Measurements from ENCODE around the gene CUL5.
A peak's percentile ranks its signal among the peaks of the same experiment; 100 is the strongest.
"Not testable (repeated sequence)": the region's sequence is repeated elsewhere in the genome, so short reads cannot be mapped to it uniquely, and the experiment has no call there.

The CUL5 gene

GRCh38 chr11:108117746-108118371 lies 109.2 kb downstream of the CUL5 start:
- H3K27me3 ChIP-seq (ENCODE audit: control insufficient read depth, low read length) = no peaks in the 10 kb centered on the region
- H3K79me2 ChIP-seq (ENCODE audit: control insufficient read depth, low read length) = peaks cover 14% of the 10 kb centered on the region
- H4K20me1 ChIP-seq (ENCODE audit: control insufficient read depth, insufficient read depth, low read depth, low read length) = no peaks in the 10 kb centered on the region
- no peak overlapping the region for H3K4me2 ChIP-seq (ENCODE audit: low read length)
- H3K4me3 ChIP-seq (ENCODE audit: low read length) = no peak overlapping the region
- H3K27ac ChIP-seq (ENCODE audit: low read depth, low read length) = no peak overlapping the region
- H3K9me3 ChIP-seq (ENCODE audit: control insufficient read depth, insufficient read depth, low read length) = no peaks in the 10 kb centered on the region
- 0 out of 2 replicates have a peak, but pooled peaks cover 3% of the 10 kb centered on the region for H3F3A ChIP-seq (ENCODE audit: control insufficient read depth, insufficient read depth)
- H3K9me2 ChIP-seq (replicated peaks; ENCODE audit: control insufficient read depth, low read length) = no peaks in the 10 kb centered on the region
- TF ChIP-seq EZH2phosphoT487 (IDR thresholded peaks at IDR 0.05; ENCODE audit: borderline replicate concordance, low read length) (no peak), CTCF (IDR thresholded peaks at IDR 0.05; ENCODE audit: low read depth, low read length, poor library complexity, severe bottlenecking) (peak; percentile 45)
- no peaks in the 10 kb centered on the region for H3K36me3 ChIP-seq (ENCODE audit: control insufficient read depth, low read length)
- peaks cover 22% of the 10 kb centered on the region for H3K4me1 ChIP-seq (ENCODE audit: control insufficient read depth, low read length)

DNA sequence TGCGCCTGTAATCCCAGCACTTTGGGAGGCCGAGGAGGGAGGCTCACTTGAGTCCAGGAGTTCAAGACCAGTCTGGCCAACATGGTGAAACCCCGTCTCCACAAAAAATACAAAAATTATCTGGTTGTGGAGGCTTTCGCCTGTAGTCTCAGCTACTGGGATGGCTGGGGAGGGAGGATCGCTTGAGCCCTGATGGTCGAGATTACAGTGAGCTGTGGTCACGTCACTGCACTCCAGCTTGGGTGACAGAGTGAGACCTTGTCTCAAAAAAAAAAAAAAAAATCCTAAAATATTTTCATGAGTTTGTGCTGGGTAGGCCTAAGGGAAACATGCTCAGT lies 112.2 kb downstream of the CUL5 start:
- H3K27ac ChIP-seq (ENCODE audit: low read depth, low read length); H4K20me1 ChIP-seq (ENCODE audit: control insufficient read depth, insufficient read depth, low read depth, low read length): not testable (repeated sequence)

DNA sequence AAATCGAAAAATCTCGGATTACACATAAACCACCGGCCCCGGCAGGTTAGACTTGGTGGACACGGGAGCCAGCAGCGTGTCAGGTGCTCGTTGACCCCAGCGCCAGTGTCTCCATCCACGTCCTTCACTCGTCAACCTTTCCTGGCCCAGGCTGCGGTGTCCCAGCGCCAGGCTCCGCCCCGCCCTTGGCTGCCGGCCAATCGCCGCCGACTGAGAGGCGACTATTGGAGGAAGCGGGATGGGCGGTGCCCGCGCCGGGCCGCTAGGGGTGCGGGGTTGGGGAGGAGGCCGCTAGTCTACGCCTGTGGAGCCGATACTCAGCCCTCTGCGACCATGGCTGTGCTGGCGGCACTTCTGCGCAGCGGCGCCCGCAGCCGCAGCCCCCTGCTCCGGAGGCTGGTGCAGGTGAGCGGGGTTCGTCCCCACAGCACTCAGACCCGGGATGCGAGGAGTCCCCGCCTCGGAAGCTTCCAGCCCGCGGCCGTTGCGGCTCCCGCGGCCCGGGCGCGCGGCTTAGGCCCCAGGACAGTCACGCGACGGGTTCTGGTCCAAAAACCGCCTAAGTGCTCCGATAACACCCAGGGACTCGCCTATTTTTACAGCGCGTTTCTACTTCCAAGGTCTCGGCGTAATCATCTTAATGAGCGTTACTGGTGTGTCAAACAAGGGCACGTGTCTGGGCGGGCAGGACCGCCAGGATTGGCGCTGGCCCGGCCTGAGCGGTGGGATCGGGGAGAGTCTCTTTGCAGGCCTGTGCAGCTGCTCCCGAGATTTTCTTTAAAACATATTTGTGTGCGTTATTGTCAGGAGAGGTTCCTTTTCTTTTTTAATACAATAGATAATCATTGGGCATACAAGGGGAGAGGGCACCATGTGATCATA lies 112.8 kb downstream of the CUL5 start, which contains the start of gene ACAT1:
Gene ACAT1 (plus strand): TSS at position 294 of the 882 bp plus-strand sequence. CDS start 40 bp downstream, at position 334.
- Histone ChIP-seq H3K27me3 (ENCODE audit: control insufficient read depth, low read length) (no peaks in the 10 kb centered on the region), H3K9me2 (replicated peaks; ENCODE audit: control insufficient read depth, low read length) (no peaks in the 10 kb centered on the region), H3K9me3 (ENCODE audit: control insufficient read depth, insufficient read depth, low read length) (no peaks in the 10 kb centered on the region), H4K20me1 (ENCODE audit: control insufficient read depth, insufficient read depth, low read depth, low read length) (0 out of 2 replicates have a peak, but pooled peaks cover 2% of the 10 kb centered on the region), H3K36me3 (ENCODE audit: control insufficient read depth, low read length) (0 out of 2 replicates have a peak, but pooled peaks cover 2% of the 10 kb centered on the region), H3K4me3 (ENCODE audit: low read length) (peak within 1 kb of the TSS; percentile 84), H3F3A (ENCODE audit: control insufficient read depth, insufficient read depth) (peaks cover 6% of the 10 kb centered on the region; the same call in 1 of the 2 replicates), H3K4me1 (ENCODE audit: control insufficient read depth, low read length) (peaks cover 42% of the 10 kb centered on the region), H3K79me2 (ENCODE audit: control insufficient read depth, low read length) (peaks cover 48% of the 10 kb centered on the region), H3K27ac (ENCODE audit: low read depth, low read length) (0 out of 2 replicates have a peak within 1 kb of the TSS, but pooled peaks have one; percentile 16), H3K4me2 (ENCODE audit: low read length) (peak within 1 kb of the TSS; percentile 76)
- TF ChIP-seq EZH2phosphoT487 (IDR thresholded peaks at IDR 0.05; ENCODE audit: borderline replicate concordance, low read length) = no peak
- TF ChIP-seq CTCF (IDR thresholded peaks at IDR 0.05; ENCODE audit: low read depth, low read length, poor library complexity, severe bottlenecking) = no peak

More for the DNA sequence above, 112.2 kb downstream of the CUL5 start:
- not testable (repeated sequence) for H3K9me2 ChIP-seq (replicated peaks; ENCODE audit: control insufficient read depth, low read length); H3K27me3 ChIP-seq (ENCODE audit: control insufficient read depth, low read length); H3K36me3 ChIP-seq (ENCODE audit: control insufficient read depth, low read length); H3F3A ChIP-seq (ENCODE audit: control insufficient read depth, insufficient read depth); H3K9me3 ChIP-seq (ENCODE audit: control insufficient read depth, insufficient read depth, low read length)
- peak overlapping the region; percentile 76 for H3K4me2 ChIP-seq (ENCODE audit: low read length)
- peak overlapping the region; percentile 84 for H3K4me3 ChIP-seq (ENCODE audit: low read length)
- peaks cover 42% of the 10 kb centered on the region for H3K4me1 ChIP-seq (ENCODE audit: control insufficient read depth, low read length)
- peaks cover 41% of the 10 kb centered on the region for H3K79me2 ChIP-seq (ENCODE audit: control insufficient read depth, low read length)

Data from DOHH2 (cell line).